PC-9 (cell line): Measurements from ENCODE around the gene ZNF48. TPM values are rescaled to one million over a fixed set of nuclear protein-coding genes. Genes with fewer than 3 reads are reported as not detected.

Experiments
- BruUV-seq: library from RNA; stranded (reverse); fragments of 400-500 nt; replicated peaks from 2 replicates; lab custom pipeline; 2021; lab: Mats Ljungman, UMichigan
- CTCF ChIA-PET: fragments of 300-600 bp; sonication (Branson Sonifier 250); formaldehyde crosslinking; loops from one replicate; lab custom pipeline; 2022; ENCODE audit warnings: antibody characterized with exemption; lab: Charles Lee
- POLR2A ChIA-PET: fragments of 300-600 bp; sonication (Branson Sonifier 250); formaldehyde crosslinking; loops from one replicate; lab custom pipeline; 2022; ENCODE audit warnings: antibody characterized with exemption; ENCODE audit not compliant: unreplicated experiment; lab: Charles Lee
- DNase-seq, 2 experiments: peaks; one replicate each; pipeline versions ENCODE4 v3.0.0 to v3.0.0-alpha.2; 2015 to 2022; ENCODE audit warnings: mixed read lengths in 1 of 2
- H2AFZ ChIP-seq: fragments of 200-600 bp; sonication (generic); 2 replicates; pipeline ENCODE4 v1.8.1; 2017; ENCODE audit warnings: antibody characterized with exemption
- H3F3A ChIP-seq: fragments of 200-600 bp; sonication (generic); 2 replicates; pipeline ENCODE4 v1.8.1; 2017; ENCODE audit warnings: antibody characterized with exemption, mild to moderate bottlenecking, low read depth; ENCODE audit not compliant: insufficient read depth
- H3K27ac ChIP-seq: fragments of 200-600 bp; sonication (generic); 2 replicates; pipeline ENCODE4 v1.6.1; 2016; ENCODE audit warnings: mixed run types
- H3K27me3 ChIP-seq: fragments of 200-600 bp; sonication (generic); 2 replicates; pipeline ENCODE4 v1.6.1; 2016; ENCODE audit warnings: low read depth, mixed run types; ENCODE audit not compliant: insufficient read depth
- H3K36me3 ChIP-seq: fragments of 200-600 bp; sonication (generic); 2 replicates; pipeline ENCODE4 v1.6.1; 2016; ENCODE audit warnings: low read depth, mixed run types
- H3K4me1 ChIP-seq: fragments of 200-600 bp; sonication (generic); replicated peaks from 2 replicates; pipeline ENCODE4 v1.6.1; 2016; ENCODE audit warnings: mixed run types; ENCODE audit not compliant: insufficient read depth
- H3K4me2 ChIP-seq: fragments of 200-600 bp; sonication (generic); 2 replicates; pipeline ENCODE4 v1.6.1; 2017; ENCODE audit warnings: mixed run types
- H3K4me3 ChIP-seq: fragments of 200-600 bp; sonication (generic); 2 replicates; pipeline ENCODE4 v1.6.1; 2016; ENCODE audit warnings: mixed run types
- H3K79me2 ChIP-seq: fragments of 200-600 bp; sonication (generic); 2 replicates; pipeline ENCODE4 v1.6.1; 2017; ENCODE audit warnings: low read depth, mixed run types
- H3K9me2 ChIP-seq: fragments of 200-600 bp; sonication (generic); 2 replicates; pipeline ENCODE4 v1.8.1; 2017; ENCODE audit warnings: mild to moderate bottlenecking; ENCODE audit not compliant: insufficient read depth
- H3K9me3 ChIP-seq: fragments of 200-600 bp; sonication (generic); 2 replicates; pipeline ENCODE4 v1.8.1; 2016; ENCODE audit warnings: low read depth; ENCODE audit not compliant: insufficient read depth
- H4K20me1 ChIP-seq: fragments of 200-600 bp; sonication (generic); 2 replicates; pipeline ENCODE4 v1.8.1; 2017; ENCODE audit not compliant: insufficient read depth
- CTCF ChIP-seq: fragments of 200-600 bp; sonication (generic); conservative IDR thresholded peaks from 2 replicates; pipeline ENCODE4 v1.6.1; 2017; ENCODE audit warnings: mixed run types, antibody characterized with exemption, mild to moderate bottlenecking, moderate library complexity
- EZH2 ChIP-seq: fragments of 200-600 bp; sonication (generic); IDR thresholded peaks from 2 replicates; pipeline ENCODE4 v1.8.0; 2017; ENCODE audit warnings: antibody characterized with exemption, low read depth
- intact Hi-C: fragments of 100-400 bp; cut with micrococcal nuclease; formaldehyde crosslinking; loops from one replicate; pipeline ENCODE4 v1.10.0; 2022; ENCODE audit not compliant: unreplicated experiment
- total RNA-seq: library from RNA; stranded (reverse); gene quantifications from 2 replicates; pipeline ENCODE4 v1.2.3, GENCODE V29; 2021

ZNF48 gene
- total RNA-seq, 1 experiment from 2014 or later = 20.1 TPM

- H2AFZ ChIP-seq = no peak overlapping the region
- no TSS peak for BruUV-seq
- H3K9me3 ChIP-seq = no peaks in the 10 kb centered on the region; the same call in 1 of the 2 replicates
- intact Hi-C loops = no loop called here
- ChIA-PET POLR2A (interaction anchor here (0.6 to 0.7 kb wide), 2 partner anchors 15 to 31 kb away, joined by 5 to 11 read pairs; partner anchors contain the start of gene ZNF771), CTCF (interaction anchor here (0.6 kb wide), 1 partner anchor 98 kb away, joined by 4 read pairs; no protein-coding TSS in a partner anchor)
- no peak for DNase-seq
- TF ChIP-seq EZH2 (no peak), CTCF (no peak)
- peaks cover 7% of the 10 kb centered on the region; the same call in 1 of the 2 replicates for H3K79me2 ChIP-seq
- H4K20me1 ChIP-seq = peaks cover 6% of the 10 kb centered on the region; the same call in 1 of the 2 replicates
- H3K4me1 ChIP-seq = peaks cover 9% of the 10 kb centered on the region; the same call in 1 of the 2 replicates
- no peak overlapping the region for H3K4me3 ChIP-seq
- H3K27ac ChIP-seq = no peak overlapping the region
- H3K27me3 ChIP-seq = no peaks in the 10 kb centered on the region
- H3K9me2 ChIP-seq = no peaks in the 10 kb centered on the region
- peaks cover 28% of the 10 kb centered on the region for H3F3A ChIP-seq
- H3K36me3 ChIP-seq = 0 out of 2 replicates have a peak, but pooled peaks cover 6% of the 10 kb centered on the region
- no peak overlapping the region for H3K4me2 ChIP-seq
Observed at GRCh38 chr16:30438835-30439234, 43.6 kb downstream of the ZNF48 start.

GRCh38 chr16:30439720-30440348, 44.6 kb downstream of the ZNF48 start:
- CTCF ChIA-PET = no interaction called here
- intact Hi-C loops = no loop called here
- Histone ChIP-seq H4K20me1 (peaks cover 10% of the 10 kb centered on the region), H3K27ac (no peak overlapping the region), H3K4me1 (peaks cover 19% of the 10 kb centered on the region), H3K36me3 (0 out of 2 replicates have a peak, but pooled peaks cover 10% of the 10 kb centered on the region), H3K79me2 (peaks cover 17% of the 10 kb centered on the region), H3K9me2 (no peaks in the 10 kb centered on the region), H3K27me3 (no peaks in the 10 kb centered on the region), H2AFZ (no peak overlapping the region), H3K4me3 (no peak overlapping the region), H3K4me2 (no peak overlapping the region), H3F3A (peaks cover 31% of the 10 kb centered on the region), H3K9me3 (no peaks in the 10 kb centered on the region; the same call in 1 of the 2 replicates)
- BruUV-seq = no TSS peak
- DNase-seq = no peak
- no peak for TF ChIP-seq EZH2
- TF ChIP-seq CTCF = no peak
- POLR2A ChIA-PET = no interaction called here

- H3K9me2 ChIP-seq = no peaks in the 10 kb centered on the region
- H3K27ac ChIP-seq = no peak overlapping the region
- H3F3A ChIP-seq = peaks cover 26% of the 10 kb centered on the region
- intact Hi-C loops = no loop called here
- H3K79me2 ChIP-seq = peaks cover 24% of the 10 kb centered on the region
- BruUV-seq = no TSS peak
- H3K36me3 ChIP-seq = 0 out of 2 replicates have a peak, but pooled peaks cover 10% of the 10 kb centered on the region
- H3K27me3 ChIP-seq = no peaks in the 10 kb centered on the region
- CTCF ChIA-PET = no interaction called here
- DNase-seq = no peak
- H3K4me2 ChIP-seq = peak overlapping the region; percentile 87
- TF ChIP-seq CTCF (no peak), EZH2 (no peak)
- POLR2A ChIA-PET = interaction anchor here (0.5 to 0.7 kb wide), 2 partner anchors 53 to 300 kb away, joined by 3 to 4 read pairs; no protein-coding TSS in a partner anchor
- peaks cover 26% of the 10 kb centered on the region for H3K4me1 ChIP-seq
- H4K20me1 ChIP-seq = peaks cover 10% of the 10 kb centered on the region
- H3K4me3 ChIP-seq = 0 out of 2 replicates have a peak overlapping the region, but pooled peaks have one; percentile 73
- no peaks in the 10 kb centered on the region; the same call in 1 of the 2 replicates for H3K9me3 ChIP-seq
- no peak overlapping the region for H2AFZ ChIP-seq
Observed at GRCh38 chr16:30443631-30444030, 48.4 kb downstream of the ZNF48 start.
